PC-9 (cell line): Measurements from ENCODE around the gene MRFAP1. TPM values are rescaled to one million over a fixed set of nuclear protein-coding genes. Genes with fewer than 3 reads are reported as not detected.
A peak's percentile ranks its signal among the peaks of the same experiment; 100 is the strongest.

Source experiments
- BruUV-seq: library from RNA; stranded (reverse); fragments of 400-500 nt; replicated peaks from 2 replicates; lab custom pipeline; 2021; lab: Mats Ljungman, UMichigan
- CTCF ChIA-PET: fragments of 300-600 bp; sonication (Branson Sonifier 250); formaldehyde crosslinking; loops from one replicate; lab custom pipeline; 2022; ENCODE audit warnings: antibody characterized with exemption; lab: Charles Lee
- POLR2A ChIA-PET: fragments of 300-600 bp; sonication (Branson Sonifier 250); formaldehyde crosslinking; loops from one replicate; lab custom pipeline; 2022; ENCODE audit warnings: antibody characterized with exemption; ENCODE audit not compliant: unreplicated experiment; lab: Charles Lee
- DNase-seq, 2 experiments: peaks; one replicate each; pipeline versions ENCODE4 v3.0.0 to v3.0.0-alpha.2; 2015 to 2022; ENCODE audit warnings: mixed read lengths in 1 of 2
- H2AFZ ChIP-seq: fragments of 200-600 bp; sonication (generic); 2 replicates; pipeline ENCODE4 v1.8.1; 2017; ENCODE audit warnings: antibody characterized with exemption
- H3F3A ChIP-seq: fragments of 200-600 bp; sonication (generic); 2 replicates; pipeline ENCODE4 v1.8.1; 2017; ENCODE audit warnings: antibody characterized with exemption, mild to moderate bottlenecking, low read depth; ENCODE audit not compliant: insufficient read depth
- H3K27ac ChIP-seq: fragments of 200-600 bp; sonication (generic); 2 replicates; pipeline ENCODE4 v1.6.1; 2016; ENCODE audit warnings: mixed run types
- H3K27me3 ChIP-seq: fragments of 200-600 bp; sonication (generic); 2 replicates; pipeline ENCODE4 v1.6.1; 2016; ENCODE audit warnings: low read depth, mixed run types; ENCODE audit not compliant: insufficient read depth
- H3K36me3 ChIP-seq: fragments of 200-600 bp; sonication (generic); 2 replicates; pipeline ENCODE4 v1.6.1; 2016; ENCODE audit warnings: low read depth, mixed run types
- H3K4me1 ChIP-seq: fragments of 200-600 bp; sonication (generic); replicated peaks from 2 replicates; pipeline ENCODE4 v1.6.1; 2016; ENCODE audit warnings: mixed run types; ENCODE audit not compliant: insufficient read depth
- H3K4me2 ChIP-seq: fragments of 200-600 bp; sonication (generic); 2 replicates; pipeline ENCODE4 v1.6.1; 2017; ENCODE audit warnings: mixed run types
- H3K4me3 ChIP-seq: fragments of 200-600 bp; sonication (generic); 2 replicates; pipeline ENCODE4 v1.6.1; 2016; ENCODE audit warnings: mixed run types
- H3K79me2 ChIP-seq: fragments of 200-600 bp; sonication (generic); 2 replicates; pipeline ENCODE4 v1.6.1; 2017; ENCODE audit warnings: low read depth, mixed run types
- H3K9me2 ChIP-seq: fragments of 200-600 bp; sonication (generic); 2 replicates; pipeline ENCODE4 v1.8.1; 2017; ENCODE audit warnings: mild to moderate bottlenecking; ENCODE audit not compliant: insufficient read depth
- H3K9me3 ChIP-seq: fragments of 200-600 bp; sonication (generic); 2 replicates; pipeline ENCODE4 v1.8.1; 2016; ENCODE audit warnings: low read depth; ENCODE audit not compliant: insufficient read depth
- H4K20me1 ChIP-seq: fragments of 200-600 bp; sonication (generic); 2 replicates; pipeline ENCODE4 v1.8.1; 2017; ENCODE audit not compliant: insufficient read depth
- EZH2 ChIP-seq: fragments of 200-600 bp; sonication (generic); IDR thresholded peaks from 2 replicates; pipeline ENCODE4 v1.8.0; 2017; ENCODE audit warnings: antibody characterized with exemption, low read depth
- intact Hi-C: fragments of 100-400 bp; cut with micrococcal nuclease; formaldehyde crosslinking; loops from one replicate; pipeline ENCODE4 v1.10.0; 2022; ENCODE audit not compliant: unreplicated experiment
- total RNA-seq: library from RNA; stranded (reverse); gene quantifications from 2 replicates; pipeline ENCODE4 v1.2.3, GENCODE V29; 2021
- TF ChIP-seq, protein P1 (sequence below): fragments of 200-600 bp; sonication (generic); conservative IDR thresholded peaks from 2 replicates; pipeline ENCODE4 v1.6.1; 2017; ENCODE audit warnings: mixed run types, antibody characterized with exemption, mild to moderate bottlenecking, moderate library complexity

The MRFAP1 gene
- total RNA-seq, 1 experiment from 2014 or later = 278 TPM

DNA sequence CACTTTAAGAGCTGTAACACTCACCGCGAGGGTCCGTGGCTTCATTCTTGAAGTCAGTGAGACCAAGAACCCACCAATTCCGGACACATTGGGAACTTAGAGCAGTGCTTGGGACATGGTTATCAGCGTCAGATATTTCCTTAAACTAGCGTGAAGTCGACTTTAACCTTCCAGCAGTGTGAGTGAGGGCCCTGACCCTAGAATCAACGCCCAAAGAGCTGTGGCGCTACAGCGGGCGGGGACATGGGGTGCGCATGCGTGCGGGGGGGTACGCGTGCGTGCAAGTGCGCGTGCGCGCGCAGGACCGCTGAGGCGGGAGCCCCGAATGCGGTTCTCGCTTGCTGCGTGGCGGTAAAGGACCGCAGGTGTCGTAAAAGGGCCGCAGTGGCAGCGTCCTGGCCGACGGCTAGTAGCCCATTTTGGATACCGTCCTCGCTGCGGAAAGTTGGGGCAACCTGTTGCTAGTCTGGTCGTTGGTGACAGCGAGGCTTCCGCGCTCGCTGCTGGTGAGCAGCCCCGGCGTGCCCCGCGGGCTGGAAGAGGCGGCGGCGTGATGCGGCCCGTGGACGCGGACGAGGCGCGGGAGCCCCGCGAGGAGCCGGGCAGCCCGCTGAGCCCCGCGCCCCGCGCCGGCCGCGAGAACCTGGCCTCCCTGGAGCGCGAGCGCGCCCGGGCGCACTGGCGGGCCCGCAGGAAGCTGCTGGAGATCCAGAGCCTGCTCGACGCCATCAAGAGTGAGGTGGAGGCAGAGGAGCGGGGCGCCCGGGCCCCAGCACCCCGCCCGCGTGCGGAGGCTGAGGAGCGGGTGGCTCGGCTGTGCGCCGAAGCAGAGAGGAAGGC, 33.4 kb downstream of the MRFAP1 start:
- intact Hi-C loops = loop anchor here (1.0 to 5.0 kb wide), 3 partner anchors 15 to 127 kb away; partner anchors contain the start of gene BLOC1S4
- Histone ChIP-seq H3K27me3 (no peaks in the 10 kb centered on the region), H3K79me2 (peaks cover 32% of the 10 kb centered on the region), H3K9me3 (no peaks in the 10 kb centered on the region), H3K4me3 (peak overlapping the region; percentile 62), H3K36me3 (peaks cover 11% of the 10 kb centered on the region; the same call in 1 of the 2 replicates), H3F3A (peaks cover 16% of the 10 kb centered on the region), H3K4me1 (peaks cover 24% of the 10 kb centered on the region), H3K4me2 (peak overlapping the region; percentile 97), H3K9me2 (no peaks in the 10 kb centered on the region), H3K27ac (peak overlapping the region; percentile 76), H4K20me1 (peaks cover 23% of the 10 kb centered on the region), H2AFZ (peak overlapping the region; percentile 85)
- TF ChIP-seq, protein P1, sequence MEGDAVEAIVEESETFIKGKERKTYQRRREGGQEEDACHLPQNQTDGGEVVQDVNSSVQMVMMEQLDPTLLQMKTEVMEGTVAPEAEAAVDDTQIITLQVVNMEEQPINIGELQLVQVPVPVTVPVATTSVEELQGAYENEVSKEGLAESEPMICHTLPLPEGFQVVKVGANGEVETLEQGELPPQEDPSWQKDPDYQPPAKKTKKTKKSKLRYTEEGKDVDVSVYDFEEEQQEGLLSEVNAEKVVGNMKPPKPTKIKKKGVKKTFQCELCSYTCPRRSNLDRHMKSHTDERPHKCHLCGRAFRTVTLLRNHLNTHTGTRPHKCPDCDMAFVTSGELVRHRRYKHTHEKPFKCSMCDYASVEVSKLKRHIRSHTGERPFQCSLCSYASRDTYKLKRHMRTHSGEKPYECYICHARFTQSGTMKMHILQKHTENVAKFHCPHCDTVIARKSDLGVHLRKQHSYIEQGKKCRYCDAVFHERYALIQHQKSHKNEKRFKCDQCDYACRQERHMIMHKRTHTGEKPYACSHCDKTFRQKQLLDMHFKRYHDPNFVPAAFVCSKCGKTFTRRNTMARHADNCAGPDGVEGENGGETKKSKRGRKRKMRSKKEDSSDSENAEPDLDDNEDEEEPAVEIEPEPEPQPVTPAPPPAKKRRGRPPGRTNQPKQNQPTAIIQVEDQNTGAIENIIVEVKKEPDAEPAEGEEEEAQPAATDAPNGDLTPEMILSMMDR = no peak
- no peak for TF ChIP-seq EZH2
- TSS peak; percentile 75 for BruUV-seq
- DNase-seq = peak; percentile 82 to 89
- POLR2A ChIA-PET = interaction anchor here (0.6 to 1.7 kb wide), 7 partner anchors 15 to 167 kb away, joined by 3 to 28 read pairs (median 3); partner anchors contain the start of gene MRFAP1L1
- CTCF ChIA-PET = interaction anchor here (0.6 to 1.6 kb wide), 7 partner anchors 14 to 865 kb away, joined by 3 to 11 read pairs (median 5); partner anchors contain the start of genes BLOC1S4 and S100P

DNA sequence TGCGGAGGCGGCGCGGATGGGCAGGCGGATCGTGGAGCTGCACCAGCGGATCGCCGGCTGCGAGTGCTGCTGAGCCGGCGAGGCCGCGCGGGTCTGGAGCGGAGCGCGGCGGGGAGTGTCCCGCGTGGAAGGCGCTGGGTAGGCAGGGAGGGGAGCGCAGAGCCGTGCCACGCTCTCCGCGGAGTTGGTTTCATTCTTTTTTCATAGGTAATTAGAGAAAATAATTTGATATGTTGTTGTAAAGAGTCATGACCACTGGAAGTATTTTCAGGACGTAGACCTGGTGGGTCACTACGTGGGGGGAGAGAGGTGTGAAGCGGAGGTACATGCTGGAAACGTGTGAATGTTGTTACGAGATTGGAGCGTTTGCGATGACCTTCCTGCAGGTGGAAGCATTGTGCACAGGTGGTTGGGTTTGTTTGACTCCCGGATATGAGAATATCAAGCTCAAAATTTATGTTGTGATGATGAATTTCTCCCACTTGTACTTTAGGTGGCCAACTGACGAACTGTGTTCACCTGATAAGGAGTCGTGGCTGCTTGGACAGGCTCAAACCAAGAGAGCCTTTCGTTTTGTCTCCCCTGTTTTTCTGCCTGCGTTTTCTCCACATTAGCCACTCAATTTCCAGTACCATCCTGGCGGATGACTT, 34.1 kb downstream of the MRFAP1 start:
- H3K9me2 ChIP-seq = no peaks in the 10 kb centered on the region
- H3K4me2 ChIP-seq = peak overlapping the region; percentile 97
- CTCF ChIA-PET = interaction anchor here (0.6 to 1.6 kb wide), 11 partner anchors 13 to 864 kb away, joined by 3 to 11 read pairs (median 5); partner anchors contain the start of genes BLOC1S4 and S100P
- H3F3A ChIP-seq = peaks cover 13% of the 10 kb centered on the region; the same call in 1 of the 2 replicates
- no TSS peak for BruUV-seq
- peak overlapping the region; percentile 59 for H3K27ac ChIP-seq
- POLR2A ChIA-PET = interaction anchor here (0.6 to 0.9 kb wide), 5 partner anchors 14 to 167 kb away, joined by 3 to 7 read pairs (median 3); no protein-coding TSS in a partner anchor
- DNase-seq = peak; percentile 53 to 73
- intact Hi-C loops = loop anchor here (1.0 to 5.0 kb wide), 3 partner anchors 14 to 127 kb away; partner anchors contain the start of gene BLOC1S4
- peak overlapping the region; percentile 59 for H2AFZ ChIP-seq
- H3K4me3 ChIP-seq = peak overlapping the region; percentile 62
- H3K36me3 ChIP-seq = peaks cover 11% of the 10 kb centered on the region; the same call in 1 of the 2 replicates
- peaks cover 32% of the 10 kb centered on the region for H3K79me2 ChIP-seq
- H4K20me1 ChIP-seq = peaks cover 23% of the 10 kb centered on the region
- H3K9me3 ChIP-seq = no peaks in the 10 kb centered on the region
- H3K27me3 ChIP-seq = no peaks in the 10 kb centered on the region
- peaks cover 21% of the 10 kb centered on the region for H3K4me1 ChIP-seq
- no peak for TF ChIP-seq EZH2
- TF ChIP-seq, protein P1 = peak; percentile 55; the same call in 1 of the 2 replicates
